HT1080 (cell line): ENCODE results near the gene AKR1C2. TPM values are rescaled to one million over a fixed set of nuclear protein-coding genes. Genes with fewer than 3 reads are reported as not detected.
"Not testable (repeated sequence)": the region's sequence is repeated elsewhere in the genome, so short reads cannot be mapped to it uniquely, and the experiment has no call there.

Experiments used
- DNase-seq: peaks from one replicate; pipeline ENCODE4 v3.0.0-alpha.2; 2015; ENCODE audit warnings: low read depth
- polyA plus RNA-seq, 2 experiments: library from polyadenylated mRNA; depleted of rRNA; stranded (reverse); fragments of >200 nt; gene quantifications; 2 replicates each; pipeline ENCODE4 v1.2.3, GENCODE V29; 2015
- total RNA-seq: library from RNA; depleted of rRNA; stranded (reverse); fragments of >200 nt; shearing (Covaris generic); gene quantifications from 2 replicates; pipeline ENCODE4 v1.2.3, GENCODE V29; 2014; rRNA removed

The AKR1C2 gene
- 1.5 and 2.0 TPM in 2 replicates for total RNA-seq
- polyA plus RNA-seq (2015; cell fraction: cytosol; rRNA removed): 0.29 and 0.60 TPM in 2 replicates
- 0.25 and 0.61 TPM in 2 replicates for polyA plus RNA-seq (2015; cell fraction: nucleus; rRNA removed)

- DNase-seq: not testable (repeated sequence)
Measured at GRCh38 chr10:5003127-5004029, at the start of gene AKR1C2. Gene AKR1C2 (minus strand): TSS chr10:5003857. CDS start chr10:5003835, 22 bp downstream.

DNA sequence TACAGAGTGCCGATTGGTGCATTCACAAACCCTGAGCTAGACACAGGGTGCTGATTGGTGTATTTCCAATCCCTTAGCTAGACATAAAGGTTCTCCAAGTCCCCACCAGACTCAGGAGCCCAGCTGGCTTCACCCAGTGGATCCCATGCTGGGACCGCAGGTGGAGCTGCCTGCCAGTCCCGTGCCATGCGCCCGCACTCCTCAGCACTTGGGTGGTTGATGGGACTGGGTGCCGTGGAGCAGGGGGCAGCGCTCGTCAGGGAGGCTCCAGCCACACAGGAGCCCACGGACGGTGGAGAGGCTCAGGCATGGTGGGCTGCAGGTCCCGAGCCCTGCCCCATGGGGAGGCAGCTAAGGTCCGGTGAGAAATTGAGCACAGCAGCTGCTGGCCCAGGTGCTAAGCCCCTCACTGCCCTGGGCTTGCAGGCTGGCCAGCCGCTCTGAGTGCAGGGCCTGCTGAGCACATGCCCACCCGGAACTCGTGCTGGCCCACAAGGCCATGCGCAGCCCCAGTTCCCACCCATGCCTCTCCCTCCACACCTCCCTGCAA lies 49.4 kb upstream of the AKR1C2 start:
- DNase-seq: not testable (repeated sequence)

- DNase-seq: peak; percentile 11
Measured at GRCh38 chr10:5047912-5048628, 44.4 kb upstream of the AKR1C2 start.

DNA sequence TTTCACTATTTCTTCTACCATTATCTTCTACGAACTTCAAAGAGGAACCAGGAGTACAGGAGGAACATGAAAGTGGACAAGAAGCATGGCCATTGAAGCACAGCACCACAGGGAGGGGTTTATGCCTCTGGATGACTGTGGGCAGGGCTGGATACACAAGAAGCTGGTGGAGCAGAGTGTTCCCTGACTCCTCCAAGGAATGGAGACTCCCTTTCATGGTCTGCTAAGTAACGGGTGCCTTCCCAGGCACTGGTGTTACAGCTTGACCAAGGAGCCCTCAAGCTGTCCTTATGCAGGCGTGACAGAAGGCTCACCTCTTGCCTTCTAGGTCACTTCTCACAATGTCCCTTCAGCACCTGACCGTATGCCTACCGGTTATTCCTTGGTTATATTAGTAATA lies 43.4 kb upstream of the AKR1C2 start:
- not testable (repeated sequence) for DNase-seq

- no peak for DNase-seq
Measured at GRCh38 chr10:5046410-5046809, 42.8 kb upstream of the AKR1C2 start.

- no peak for DNase-seq
Measured at GRCh38 chr10:5045095-5045494, 41.4 kb upstream of the AKR1C2 start.

- DNase-seq: no peak
Measured at GRCh38 chr10:5043716-5044115, 40.1 kb upstream of the AKR1C2 start.

GRCh38 chr10:5042922-5043321 lies 39.3 kb upstream of the AKR1C2 start:
- DNase-seq: no peak

DNA sequence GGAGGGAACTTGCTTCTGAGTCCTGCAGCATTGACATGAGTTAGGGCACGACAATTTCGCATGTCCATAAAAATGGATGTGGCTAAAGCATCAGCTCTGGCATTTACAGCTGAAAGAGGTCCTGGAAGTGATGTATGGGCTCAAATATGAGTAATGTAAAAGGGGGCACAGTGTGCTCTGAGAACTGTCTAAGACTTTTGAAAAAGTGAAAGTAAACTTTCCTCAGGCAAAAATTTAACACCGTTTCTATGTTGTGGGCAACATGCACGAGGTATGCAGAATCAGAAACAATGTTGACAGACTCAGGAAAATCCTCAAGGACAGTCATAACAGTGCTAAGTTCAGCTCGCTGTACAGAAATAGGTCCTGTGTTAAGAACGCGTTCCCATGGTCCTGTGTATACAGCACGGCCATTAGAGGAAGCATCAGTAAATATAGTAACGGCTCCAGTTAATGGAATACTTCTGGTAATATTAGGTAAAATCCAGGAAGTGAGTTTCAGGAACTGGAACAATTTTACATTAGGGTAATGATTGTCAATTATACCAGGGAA lies 37.9 kb upstream of the AKR1C2 start:
- DNase-seq: no peak

- DNase-seq: peak; percentile 37
Measured at GRCh38 chr10:5040781-5041470, 37.3 kb upstream of the AKR1C2 start.

DNA sequence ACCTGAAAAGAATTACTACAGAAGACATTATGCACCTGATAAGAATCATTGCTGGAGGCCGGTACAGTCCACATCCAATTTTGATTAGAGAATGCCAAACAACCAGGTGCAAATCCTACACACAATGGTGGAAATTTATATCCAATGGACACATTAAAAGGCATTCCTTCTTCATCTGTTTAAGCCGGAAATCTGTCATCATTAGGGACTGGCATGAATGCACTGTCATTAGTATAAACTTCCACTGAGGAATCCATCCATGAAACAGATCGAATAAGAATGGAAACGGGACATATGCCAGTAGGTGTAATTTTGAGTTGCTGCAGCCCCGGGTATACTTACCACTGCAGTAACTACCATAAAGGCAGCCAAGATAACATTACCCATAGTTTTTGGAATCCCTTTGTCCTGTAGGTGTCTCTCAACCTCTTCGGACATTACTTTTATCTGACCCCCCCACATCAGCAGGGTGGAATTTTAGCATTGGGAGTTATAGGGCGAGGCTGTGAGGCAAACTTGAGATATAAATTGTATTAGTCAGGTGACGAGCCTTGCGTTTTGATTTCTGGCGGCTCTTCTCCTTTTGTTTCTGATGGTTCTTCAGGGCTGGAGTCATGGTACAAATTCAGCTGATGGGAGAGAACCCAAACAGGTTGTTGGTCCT lies 36.5 kb upstream of the AKR1C2 start:
- DNase-seq: no peak

GRCh38 chr10:5038733-5039132 lies 35.1 kb upstream of the AKR1C2 start:
- DNase-seq: no peak

- no peak for DNase-seq
Measured at GRCh38 chr10:5038101-5038500, 34.4 kb upstream of the AKR1C2 start.

DNA sequence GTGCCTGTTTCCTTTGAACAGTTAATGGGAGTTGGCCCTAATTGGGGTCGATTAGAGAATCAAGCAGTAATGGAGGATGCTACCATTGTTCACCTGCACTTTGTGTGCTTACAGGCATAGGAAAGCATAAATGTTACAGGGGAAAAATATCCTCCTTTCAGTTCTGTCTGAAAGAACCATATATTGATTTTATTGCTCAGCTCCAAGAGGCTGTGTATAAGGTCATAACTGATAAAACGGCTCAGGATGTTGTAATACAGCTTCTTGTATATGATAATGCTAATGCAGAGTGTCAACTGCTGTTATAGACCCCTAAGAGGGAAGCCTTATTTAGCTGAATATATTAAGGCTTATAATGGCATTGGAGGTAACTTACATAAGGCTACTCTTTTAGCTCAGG lies 32.9 kb upstream of the AKR1C2 start:
- DNase-seq: no peak

- no peak for DNase-seq
Measured at GRCh38 chr10:5035356-5035755, 31.7 kb upstream of the AKR1C2 start.

DNA sequence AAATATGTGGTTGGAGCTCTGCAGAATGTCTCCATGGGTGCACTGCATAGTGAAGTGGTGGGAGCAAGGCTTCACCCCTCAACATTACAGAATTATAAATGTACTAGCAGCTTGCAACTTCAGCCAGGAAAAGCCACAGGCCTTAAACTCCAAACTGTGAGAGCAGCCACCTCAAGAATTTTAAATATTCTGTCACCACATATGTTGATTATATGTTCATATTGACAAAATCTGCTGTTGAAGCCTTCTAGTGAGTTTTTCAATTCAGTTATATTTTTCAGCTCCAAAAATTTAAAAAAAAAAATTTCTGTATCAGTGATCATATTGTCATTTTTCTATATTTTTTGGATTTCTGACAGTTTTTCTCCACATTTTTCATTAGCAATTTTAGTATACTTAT lies 30.9 kb upstream of the AKR1C2 start:
- DNase-seq: no peak

- DNase-seq: peak; percentile 78
Measured at GRCh38 chr10:5033061-5033778, 29.6 kb upstream of the AKR1C2 start.

DNA sequence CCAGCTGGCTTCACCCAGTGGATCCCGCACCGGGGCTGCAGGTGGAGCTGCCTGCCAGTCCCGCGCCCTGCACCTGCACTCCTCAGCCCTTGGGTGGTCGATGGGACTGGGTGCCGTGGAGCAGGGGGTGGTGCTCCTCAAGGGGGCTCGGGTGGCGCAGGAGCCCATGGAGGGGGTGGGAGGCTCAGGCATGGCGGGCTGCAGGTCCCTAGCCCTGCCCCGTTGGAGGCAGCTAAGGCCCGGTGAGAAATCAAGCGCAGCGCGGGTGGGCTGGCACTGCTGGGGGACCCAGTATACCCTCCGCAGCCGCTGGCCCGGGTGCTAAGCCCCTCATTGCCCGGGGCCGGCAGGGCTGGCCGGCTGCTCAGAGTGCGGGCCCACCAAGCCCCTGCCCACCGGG lies 28.8 kb upstream of the AKR1C2 start:
- DNase-seq: not testable (repeated sequence)

DNA sequence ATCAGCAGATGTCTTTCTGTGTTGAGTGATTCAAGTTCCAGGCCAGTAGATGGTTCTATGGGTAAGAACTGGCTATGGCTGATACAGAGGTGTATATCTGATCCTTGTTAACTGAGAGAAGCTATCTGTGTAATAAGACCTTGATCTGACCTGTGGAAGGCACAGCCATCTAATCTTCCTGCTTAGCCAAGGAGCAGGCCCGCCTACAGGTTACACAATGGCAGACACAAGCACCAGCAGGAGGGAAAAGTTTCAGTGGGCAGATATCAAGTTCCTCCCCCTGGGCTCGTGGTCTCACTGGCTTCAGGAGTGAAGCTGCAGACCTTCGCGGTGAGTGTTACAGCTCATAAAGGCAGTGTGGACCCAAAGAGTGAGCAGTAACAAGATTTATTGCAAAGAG lies 27.9 kb upstream of the AKR1C2 start:
- not testable (repeated sequence) for DNase-seq

DNA sequence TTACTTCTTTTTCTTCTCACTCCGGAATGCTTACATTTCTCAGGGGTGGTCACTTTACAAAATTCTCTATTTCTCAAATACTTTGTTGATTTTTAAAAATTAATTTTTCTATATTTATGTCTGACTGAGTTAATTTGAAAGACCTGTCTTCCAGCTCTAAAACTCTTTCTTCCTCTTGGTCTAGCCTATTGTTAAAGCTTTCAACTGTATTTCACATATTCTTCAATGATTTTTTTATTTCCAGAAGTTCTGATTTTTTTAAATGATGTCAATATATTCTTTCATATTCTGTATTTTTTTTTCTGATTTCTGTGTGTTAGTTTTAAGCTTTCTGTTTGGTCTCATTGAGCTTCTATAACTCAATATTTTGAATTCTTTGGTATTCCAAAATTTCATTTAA lies 27.3 kb upstream of the AKR1C2 start:
- DNase-seq: no peak
